ENCODE measurements around the gene GRK1. TPM values are rescaled to one million over a fixed set of nuclear protein-coding genes. Genes with fewer than 3 reads are reported as not detected.

The GRK1 gene
- total and polyA plus RNA-seq, 2 of the 8 experiments (the other 6 are each of a cell fraction or from before 2014, with no cell fraction given): 0.12 TPM; not detected in 1

DNA sequence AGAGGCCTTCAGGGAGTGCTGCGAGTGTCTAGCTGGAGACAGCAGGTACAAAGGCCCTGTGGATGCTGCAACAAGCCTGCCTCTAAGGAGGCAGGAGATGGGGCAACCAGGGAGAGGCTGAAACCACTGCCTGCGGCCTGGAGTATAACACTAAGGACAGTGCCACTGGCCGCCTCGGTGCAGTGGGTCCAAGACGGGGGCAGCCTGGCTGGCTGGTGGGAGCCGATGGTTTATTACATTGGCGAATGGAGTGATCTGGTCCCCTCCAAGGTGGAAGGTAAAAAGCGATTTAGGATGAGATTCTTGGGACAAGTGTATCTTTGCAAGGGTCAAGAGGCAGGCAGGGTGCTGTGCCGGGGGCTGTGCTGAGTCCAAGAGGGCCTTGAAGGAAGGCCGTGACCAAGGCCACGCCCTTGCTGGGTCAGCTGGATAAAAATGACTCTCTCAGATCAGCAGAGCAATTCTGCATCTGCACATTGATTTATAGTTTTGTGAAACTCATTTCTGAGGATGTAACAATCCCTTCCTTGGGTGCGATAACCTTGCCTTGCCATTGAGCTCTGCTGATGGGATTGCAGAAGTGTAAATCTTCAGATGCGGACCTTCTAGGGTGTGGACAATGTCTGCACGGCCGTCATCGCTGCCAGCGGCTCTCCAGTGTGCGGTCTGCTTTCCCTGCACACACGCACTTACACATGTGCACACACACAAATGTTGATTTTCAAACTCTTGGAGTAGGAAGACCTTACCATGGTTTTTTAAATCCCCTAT lies 98.0 kb downstream of the GRK1 start:
- WGBS, 2 experiments (ENCODE audit: extremely low coverage in 1 of 2, insufficient coverage in 1 of 2, insufficient read length in 1 of 2, insufficient replicate concordance in 2 of 2, low coverage in 1 of 2, low lambda C conversion rate in 2 of 2, missing lambda C conversion rate in 1 of 2): 92% methylated on average over 19 of the region's 19 CpGs; no CpG with 5 or more reads in 1 of the 2 experiments
- Histone ChIP-seq H2AFZ (ENCODE audit: low read length) (no peak overlapping the region), H3K27me3 (replicated peaks in 1 of 4; ENCODE audit: control insufficient read depth in 3 of 4, extremely low read depth in 1 of 4, insufficient read depth in 3 of 4, low read length in 3 of 4) (peaks cover 0 to 14% (median 12%) of the 10 kb centered on the region in 4 experiments; a peak in 6 of 7 replicates)
- TF ChIP-seq, protein P1, sequence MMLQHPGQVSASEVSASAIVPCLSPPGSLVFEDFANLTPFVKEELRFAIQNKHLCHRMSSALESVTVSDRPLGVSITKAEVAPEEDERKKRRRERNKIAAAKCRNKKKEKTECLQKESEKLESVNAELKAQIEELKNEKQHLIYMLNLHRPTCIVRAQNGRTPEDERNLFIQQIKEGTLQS (IDR thresholded peaks at IDR 0.05; ENCODE audit: insufficient read depth, low read depth, low read length): no peak
- no peak for TF ChIP-seq SIX5 (IDR thresholded peaks at IDR 0.05; ENCODE audit: low read depth, low read length)
- TF ChIP-seq RFX5 (IDR thresholded peaks at IDR 0.05; ENCODE audit: borderline replicate concordance, low read depth, low read length): no peak

More for the DNA sequence above, 98.0 kb downstream of the GRK1 start:
- Histone ChIP-seq H3K9ac (replicated peaks in 1 of 4; ENCODE audit: extremely low read depth in 1 of 4, low read depth in 3 of 4, low read length in 3 of 4) (no peak overlapping the region; a peak in 1 of 7 replicates), H4K20me1 (replicated peaks in 1 of 2; ENCODE audit: control insufficient read depth in 1 of 2, insufficient read depth in 2 of 2, low read length in 2 of 2) (peaks cover 0 to 2% of the 10 kb centered on the region in 2 experiments), H2BK12ac (ENCODE audit: low read depth, low read length) (no peak overlapping the region), H3K36me3 (ENCODE audit: control insufficient read depth in 2 of 4, insufficient read depth in 4 of 4, low read length in 3 of 4) (no peaks in the 10 kb centered on the region), H3K9me3 (ENCODE audit: insufficient read depth in 2 of 2, low read depth in 1 of 2, low read length in 1 of 2) (no peaks in the 10 kb centered on the region), H3K23ac (ENCODE audit: insufficient read length) (no peak overlapping the region), H3K4me1 (replicated peaks in 1 of 4; ENCODE audit: control insufficient read depth in 3 of 4, insufficient read depth in 4 of 4, low read length in 3 of 4) (peaks cover 0 to 6% (median 3%) of the 10 kb centered on the region in 4 experiments; a peak in 2 of 7 replicates), H2AK5ac (ENCODE audit: low read depth, low read length) (no peak overlapping the region), H2BK5ac (ENCODE audit: low read depth, low read length) (no peak overlapping the region), H2BK20ac (ENCODE audit: low read length) (no peak overlapping the region), H3K18ac (ENCODE audit: extremely low read depth, low read length) (no peak overlapping the region), H4K91ac (replicated peaks; ENCODE audit: insufficient read length, low read length) (no peak overlapping the region), H3K4me3 (ENCODE audit: extremely low read depth in 1 of 4, insufficient read depth in 2 of 4, low read depth in 3 of 4, low read length in 4 of 4) (no peak overlapping the region), H3K79me1 (ENCODE audit: low read depth, low read length) (no peaks in the 10 kb centered on the region), H3K4me2 (ENCODE audit: insufficient read depth in 1 of 2, low read depth in 2 of 2, low read length in 2 of 2) (no peak overlapping the region), H4K8ac (ENCODE audit: extremely low read depth, insufficient read depth, low read length) (no peak overlapping the region), H3K4ac (replicated peaks; ENCODE audit: insufficient read length, low read depth, low read length) (no peak overlapping the region), H3K23me2 (ENCODE audit: low read depth, low read length) (peaks cover 4% of the 10 kb centered on the region; the same call in 1 of the 2 replicates), H2BK120ac (replicated peaks; ENCODE audit: low read depth, low read length) (no peak overlapping the region), H4K5ac (ENCODE audit: insufficient read length, low read depth, low read length) (no peak overlapping the region), H3K27ac (ENCODE audit: low read depth, low read length) (no peak overlapping the region), H2BK15ac (ENCODE audit: low read length) (no peak overlapping the region), H3K79me2 (ENCODE audit: control insufficient read depth in 1 of 2, insufficient read depth in 2 of 2, low read length in 2 of 2) (no peaks in the 10 kb centered on the region), H3K56ac (replicated peaks; ENCODE audit: insufficient read length, low read depth, low read length) (no peak overlapping the region), H3K14ac (ENCODE audit: insufficient read length) (no peak overlapping the region)
- POLR2A ChIA-PET (ENCODE audit: partially characterized antibody): interaction anchor here (1.0 kb wide), 1 partner anchor 138 kb away, joined by 3 read pairs; no protein-coding TSS in a partner anchor
- no peak for DNase-seq (ENCODE audit: low read depth in 1 of 2, low spot score in 2 of 2)
- no peak for FAIRE-seq
- CTCF ChIA-PET (ENCODE audit: partially characterized antibody): interaction anchor here (1.4 kb wide), 1 partner anchor 23 kb away, joined by 5 read pairs; no protein-coding TSS in a partner anchor
